Transverse colon (tissue), 4 donors: ENCODE data around the gene KRTAP5-8.

Source experiments
- CTCF ChIP-seq, 5 experiments: fragments of 200-600 bp in 3 of 5; fragments of 450-650 bp in 2 of 5; sonication (generic) in 3 of 5; IDR thresholded peaks; 1 replicate in 2 of 5; 2 replicates in 3 of 5; pipeline ENCODE4 v1.5.1; 2016 to 2017; ENCODE audit warnings: antibody characterized with exemption in 5 of 5, inconsistent platforms in 3 of 5, mild to moderate bottlenecking in 2 of 5, moderate library complexity in 1 of 5
- EP300 ChIP-seq: sonication (generic); formaldehyde crosslinking; IDR thresholded peaks from one replicate; pipeline ENCODE4 v1.6.1; 2017; ENCODE audit warnings: antibody characterized with exemption, low read depth
- POLR2A ChIP-seq: fragments of 450-650 bp; IDR thresholded peaks from one replicate; pipeline ENCODE4 v1.6.1; 2016; ENCODE audit warnings: antibody characterized with exemption, mild to moderate bottlenecking, moderate library complexity
- POLR2AphosphoS5 ChIP-seq, 3 donors: sonication (generic); formaldehyde crosslinking; IDR thresholded peaks; one replicate each; pipeline ENCODE4 v1.6.1; 2016; ENCODE audit warnings: antibody characterized with exemption in 3 of 3

GRCh38 chr11:71572811-71573210 is 35.0 kb downstream of the KRTAP5-8 start:
- TF ChIP-seq POLR2A, result no peak
- no peak for TF ChIP-seq CTCF (IDR thresholded peaks at IDR 0.05)
- no peak for TF ChIP-seq EP300
- no peak for TF ChIP-seq POLR2AphosphoS5 (IDR thresholded peaks at IDR 0.05)
